C4-2B (cell line): ENCODE results near the gene SLC25A25.

ENCODE experiments used
- H3K27ac ChIP-seq: fragments of 450-650 bp; 2 replicates; pipeline ENCODE4 v1.5.1; 2017
- ZFX ChIP-seq: fragments of 450-650 bp; IDR thresholded peaks from 2 replicates; pipeline ENCODE4 v1.6.1; 2017
- TF ChIP-seq, protein P1 (sequence below): fragments of 450-650 bp; conservative IDR thresholded peaks from 2 replicates; pipeline ENCODE4 v1.5.1; 2017; ENCODE audit warnings: mild to moderate bottlenecking

Gene SLC25A25

DNA sequence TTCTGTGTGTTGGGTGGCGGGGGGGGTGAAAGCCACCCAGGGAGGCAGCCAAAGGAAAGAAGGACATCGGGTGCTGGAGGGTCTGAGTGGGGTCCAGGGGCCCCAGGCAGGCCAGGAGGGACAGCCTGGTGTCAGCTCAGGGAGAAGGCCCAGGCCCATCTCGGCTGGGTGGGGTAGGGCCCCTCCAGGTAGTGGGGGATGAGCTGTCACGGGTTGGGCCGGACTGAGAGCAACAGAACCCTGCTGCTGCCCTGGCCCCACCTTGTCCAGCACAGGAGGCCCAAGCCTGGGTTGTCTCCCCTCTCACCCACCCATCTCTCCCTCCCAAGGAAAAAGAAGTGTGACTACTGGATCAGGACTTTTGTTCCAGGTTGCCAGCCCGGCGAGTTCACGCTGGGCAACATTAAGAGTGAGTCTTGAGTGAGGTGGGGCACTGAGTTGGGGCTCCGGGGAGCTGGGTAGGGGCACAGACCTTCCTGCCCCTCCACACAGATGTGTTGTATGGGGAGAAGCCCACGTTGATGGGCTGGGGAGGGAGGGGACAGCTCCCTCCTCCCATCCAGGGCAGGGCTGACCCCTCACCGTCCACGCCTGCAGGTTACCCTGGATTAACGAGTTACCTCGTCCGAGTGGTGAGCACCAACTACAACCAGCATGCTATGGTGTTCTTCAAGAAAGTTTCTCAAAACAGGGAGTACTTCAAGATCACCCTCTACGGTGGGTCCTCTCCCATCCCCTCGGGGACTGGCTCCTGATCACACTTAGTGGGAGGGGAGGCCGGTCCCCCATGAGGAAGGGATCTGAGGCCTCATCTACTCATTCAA is 83.5 kb downstream of the SLC25A25 start:
- TF ChIP-seq, protein P1, sequence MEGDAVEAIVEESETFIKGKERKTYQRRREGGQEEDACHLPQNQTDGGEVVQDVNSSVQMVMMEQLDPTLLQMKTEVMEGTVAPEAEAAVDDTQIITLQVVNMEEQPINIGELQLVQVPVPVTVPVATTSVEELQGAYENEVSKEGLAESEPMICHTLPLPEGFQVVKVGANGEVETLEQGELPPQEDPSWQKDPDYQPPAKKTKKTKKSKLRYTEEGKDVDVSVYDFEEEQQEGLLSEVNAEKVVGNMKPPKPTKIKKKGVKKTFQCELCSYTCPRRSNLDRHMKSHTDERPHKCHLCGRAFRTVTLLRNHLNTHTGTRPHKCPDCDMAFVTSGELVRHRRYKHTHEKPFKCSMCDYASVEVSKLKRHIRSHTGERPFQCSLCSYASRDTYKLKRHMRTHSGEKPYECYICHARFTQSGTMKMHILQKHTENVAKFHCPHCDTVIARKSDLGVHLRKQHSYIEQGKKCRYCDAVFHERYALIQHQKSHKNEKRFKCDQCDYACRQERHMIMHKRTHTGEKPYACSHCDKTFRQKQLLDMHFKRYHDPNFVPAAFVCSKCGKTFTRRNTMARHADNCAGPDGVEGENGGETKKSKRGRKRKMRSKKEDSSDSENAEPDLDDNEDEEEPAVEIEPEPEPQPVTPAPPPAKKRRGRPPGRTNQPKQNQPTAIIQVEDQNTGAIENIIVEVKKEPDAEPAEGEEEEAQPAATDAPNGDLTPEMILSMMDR, result no peak
- no peak for TF ChIP-seq ZFX
- no peak overlapping the region for H3K27ac ChIP-seq

DNA sequence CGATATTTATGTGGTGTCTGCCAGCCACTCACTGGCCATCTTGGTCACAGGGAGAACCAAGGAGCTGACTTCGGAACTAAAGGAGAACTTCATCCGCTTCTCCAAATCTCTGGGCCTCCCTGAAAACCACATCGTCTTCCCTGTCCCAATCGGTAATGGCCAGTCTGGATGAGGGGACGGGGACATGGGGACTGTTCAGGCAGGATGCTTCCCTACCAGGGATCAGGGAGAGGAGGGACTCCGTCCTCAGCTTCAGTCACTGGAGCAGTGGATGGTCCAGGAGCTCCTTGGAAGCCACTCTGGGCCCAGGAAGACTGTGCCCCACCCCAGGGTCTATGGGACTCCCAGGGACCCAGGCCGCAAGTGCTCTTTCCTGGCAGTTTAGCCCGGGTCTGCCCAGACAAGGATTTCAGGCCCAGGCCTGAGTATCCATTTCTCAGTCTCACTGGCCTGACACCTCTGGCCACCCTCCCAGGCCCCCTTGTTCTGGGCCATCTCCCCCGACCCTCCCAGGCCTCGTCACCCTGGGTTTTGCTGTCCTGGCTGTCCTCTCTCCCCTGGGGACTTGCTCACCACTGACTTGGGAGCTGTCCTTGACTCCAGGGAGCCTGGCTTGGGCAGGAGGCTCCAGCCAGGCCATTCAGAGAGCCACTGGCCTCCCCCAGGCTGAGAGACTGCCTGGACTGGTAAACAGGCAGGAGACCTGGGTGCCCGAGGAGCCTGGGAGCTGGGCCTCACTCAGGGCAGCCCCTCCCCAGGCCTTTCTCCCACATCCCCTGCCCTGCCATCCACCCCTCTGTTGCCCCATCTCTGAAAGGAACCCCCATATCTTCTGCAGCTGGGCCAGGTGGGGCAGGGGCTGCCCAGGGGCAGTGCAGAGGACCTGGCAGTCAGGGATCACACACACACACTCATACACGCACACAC is 84.4 kb downstream of the SLC25A25 start:
- TF ChIP-seq, protein P1, result no peak
- no peak for TF ChIP-seq ZFX
- H3K27ac ChIP-seq, result no peak overlapping the region

DNA sequence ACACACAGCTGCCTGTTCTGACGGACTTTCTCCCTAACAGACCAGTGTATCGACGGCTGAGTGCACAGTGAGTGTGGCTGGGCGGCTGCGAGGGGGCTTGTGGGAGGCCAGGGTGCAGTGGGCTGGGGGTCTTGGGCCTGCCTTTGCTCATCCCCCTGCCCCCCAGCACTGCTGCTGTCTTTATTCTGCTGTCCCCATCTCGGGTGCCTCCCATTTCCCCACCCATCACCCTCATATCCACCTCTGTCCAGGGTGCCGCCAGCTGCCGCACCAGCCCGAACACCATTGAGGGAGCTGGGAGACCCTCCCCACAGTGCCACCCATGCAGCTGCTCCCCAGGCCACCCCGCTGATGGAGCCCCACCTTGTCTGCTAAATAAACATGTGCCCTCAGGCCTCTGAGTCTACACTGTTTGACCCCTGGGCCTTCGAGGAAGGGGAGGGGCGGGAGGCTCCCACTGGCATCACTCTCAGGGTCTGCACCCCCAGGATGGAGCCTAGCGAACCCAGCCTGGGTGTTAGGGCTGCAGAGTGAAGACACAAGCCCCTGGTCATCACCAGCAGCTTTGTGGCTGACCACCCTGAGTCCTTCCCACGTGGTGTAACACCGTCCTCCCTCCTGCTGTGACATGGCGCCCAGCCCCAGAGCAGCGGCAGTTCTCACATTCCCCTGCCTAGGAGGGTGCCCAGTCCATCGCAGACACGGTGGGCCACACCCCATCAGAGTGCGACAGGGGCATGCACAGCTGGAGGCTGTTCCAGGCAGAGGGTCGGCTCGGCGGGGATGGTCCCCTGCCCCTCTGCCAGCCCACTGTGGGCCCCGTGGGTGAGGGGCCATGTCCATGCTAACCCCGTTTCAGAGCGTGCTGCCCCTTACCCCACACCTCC is 85.3 kb downstream of the SLC25A25 start:
- TF ChIP-seq ZFX, result no peak
- TF ChIP-seq, protein P1, result no peak
- H3K27ac ChIP-seq, result no peak overlapping the region

DNA sequence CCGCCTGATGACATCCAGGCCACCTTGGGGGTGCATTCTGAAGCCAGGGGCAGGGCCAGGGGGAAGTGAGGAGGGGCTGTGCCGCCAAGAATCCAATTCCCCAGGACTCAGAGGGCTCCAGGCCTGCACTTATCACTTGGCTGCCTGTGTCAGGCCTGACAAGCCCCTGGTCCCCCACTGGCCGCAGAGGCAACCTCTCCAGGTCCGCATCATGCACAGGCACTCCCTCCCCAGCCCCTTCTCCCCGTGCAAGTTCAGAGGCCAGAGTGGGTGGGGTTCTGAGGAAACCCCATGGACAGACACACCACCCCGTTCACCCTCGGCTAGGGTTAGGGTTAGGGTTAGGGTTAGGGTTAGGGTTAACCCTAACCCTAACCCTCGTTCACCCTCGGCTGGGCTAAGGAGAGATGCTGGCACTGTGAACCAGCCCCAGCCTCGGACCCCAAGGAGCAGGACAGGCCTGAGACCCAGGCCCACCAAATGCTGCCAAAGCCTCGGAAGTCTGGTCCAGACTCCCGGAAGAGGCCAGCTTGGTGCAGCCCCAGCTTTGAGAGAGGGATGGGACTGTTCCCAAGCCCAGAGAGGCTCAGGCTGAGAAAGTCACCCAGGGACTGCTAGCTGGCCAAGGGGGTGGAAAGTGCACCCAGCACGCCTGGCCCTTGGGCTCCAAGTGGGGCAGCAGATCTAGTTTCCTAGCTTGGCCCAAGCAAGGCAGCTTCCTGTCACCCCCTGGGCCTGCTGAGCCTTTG is 86.1 kb downstream of the SLC25A25 start:
- no peak overlapping the region for H3K27ac ChIP-seq
- no peak for TF ChIP-seq ZFX
- TF ChIP-seq, protein P1, result no peak

DNA sequence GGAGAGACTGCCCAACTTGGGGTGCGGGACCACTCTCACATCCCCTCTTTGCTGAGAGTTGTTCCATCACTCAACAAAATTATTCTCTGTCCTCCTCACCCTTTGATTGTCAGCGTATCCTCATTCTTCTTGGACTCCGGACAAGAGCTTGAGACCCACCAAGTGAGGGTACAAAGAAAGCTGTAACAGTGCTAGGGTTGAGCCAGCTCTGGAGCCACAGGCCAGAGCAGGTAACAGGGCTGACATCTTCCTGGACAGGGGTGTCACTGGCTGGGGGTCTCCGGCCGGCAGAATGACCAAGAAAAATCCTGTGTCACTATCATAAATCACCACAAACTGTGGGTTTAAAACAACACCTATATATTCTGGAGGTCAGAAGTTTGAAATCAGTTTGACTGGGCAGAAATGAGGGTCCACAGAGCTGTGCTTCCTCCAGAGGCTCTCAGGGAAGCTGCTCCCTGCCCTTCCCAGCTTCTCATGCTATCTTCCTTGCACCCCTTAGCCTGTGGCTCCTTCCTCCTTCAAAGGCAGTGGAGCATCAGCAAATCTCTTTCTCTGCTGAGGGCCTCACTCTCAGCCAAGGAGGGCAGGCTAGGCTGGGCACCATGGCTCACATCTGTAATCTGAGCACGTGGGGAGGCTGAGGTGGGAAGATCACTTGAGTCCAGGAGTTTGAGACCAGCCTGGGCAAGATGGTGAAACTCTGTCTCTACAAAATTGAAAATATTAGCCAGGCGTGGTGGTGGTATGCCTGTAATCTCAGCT is 87.9 kb downstream of the SLC25A25 start:
- TF ChIP-seq, protein P1, result no peak
- TF ChIP-seq ZFX, result no peak
- H3K27ac ChIP-seq, result no peak overlapping the region
